GM06990 (cell line): ENCODE measurements around the gene ENO1.
A peak's percentile ranks its signal among the peaks of the same experiment; 100 is the strongest.
"Not testable (repeated sequence)": the region's sequence is repeated elsewhere in the genome, so short reads cannot be mapped to it uniquely, and the experiment has no call there.

Experiments
- DNase-seq: peaks from one replicate; pipeline ENCODE4 v3.0.0-alpha.2; 2011; ENCODE audit not compliant: insufficient read length; ENCODE audit errors: extremely low read depth
- H3K27me3 ChIP-seq: replicated peaks from 2 replicates; pipeline ENCODE4 v1.6.0; 2011; ENCODE audit warnings: low read length; ENCODE audit not compliant: control insufficient read depth, insufficient read depth
- H3K36me3 ChIP-seq: 2 replicates; pipeline ENCODE4 v1.5.1; 2011; ENCODE audit warnings: low read length; ENCODE audit not compliant: control insufficient read depth, insufficient read depth
- H3K4me3 ChIP-seq: replicated peaks from 2 replicates; pipeline ENCODE4 v1.5.1; 2011; ENCODE audit warnings: low read depth, mild to moderate bottlenecking, control low read depth, low read length
- TF ChIP-seq, protein P1 (sequence below): IDR thresholded peaks from 2 replicates; pipeline ENCODE4 v1.5.1; 2011; ENCODE audit warnings: low read length, control low read depth, mild to moderate bottlenecking, inconsistent platforms; ENCODE audit not compliant: insufficient read depth, poor library complexity, severe bottlenecking

ENO1 gene

DNA sequence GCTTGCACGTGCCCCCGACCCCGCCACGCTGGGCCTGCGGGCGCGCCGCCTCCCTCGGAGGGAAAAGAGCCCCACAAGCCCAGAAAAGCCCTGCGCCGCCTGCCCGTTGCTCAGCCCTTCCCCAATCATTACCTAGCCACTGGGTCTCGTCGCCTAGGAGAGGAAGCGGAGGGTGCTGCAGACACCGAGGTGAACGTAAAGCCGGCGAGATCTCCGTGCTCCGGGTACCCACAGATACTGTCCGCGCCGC is at the start of gene ENO1:
ENO1 (minus strand) TSS at position 239 of the 250 bp plus-strand sequence. CDS start 3,778 bp downstream, outside the sequence.
- Histone ChIP-seq H3K27me3 (no peaks in the 10 kb centered on the region), H3K36me3 (peaks cover 11% of the 10 kb centered on the region), H3K4me3 (peak within 1 kb of the TSS; percentile 99)
- DNase-seq, result no peak
- TF ChIP-seq, protein P1, sequence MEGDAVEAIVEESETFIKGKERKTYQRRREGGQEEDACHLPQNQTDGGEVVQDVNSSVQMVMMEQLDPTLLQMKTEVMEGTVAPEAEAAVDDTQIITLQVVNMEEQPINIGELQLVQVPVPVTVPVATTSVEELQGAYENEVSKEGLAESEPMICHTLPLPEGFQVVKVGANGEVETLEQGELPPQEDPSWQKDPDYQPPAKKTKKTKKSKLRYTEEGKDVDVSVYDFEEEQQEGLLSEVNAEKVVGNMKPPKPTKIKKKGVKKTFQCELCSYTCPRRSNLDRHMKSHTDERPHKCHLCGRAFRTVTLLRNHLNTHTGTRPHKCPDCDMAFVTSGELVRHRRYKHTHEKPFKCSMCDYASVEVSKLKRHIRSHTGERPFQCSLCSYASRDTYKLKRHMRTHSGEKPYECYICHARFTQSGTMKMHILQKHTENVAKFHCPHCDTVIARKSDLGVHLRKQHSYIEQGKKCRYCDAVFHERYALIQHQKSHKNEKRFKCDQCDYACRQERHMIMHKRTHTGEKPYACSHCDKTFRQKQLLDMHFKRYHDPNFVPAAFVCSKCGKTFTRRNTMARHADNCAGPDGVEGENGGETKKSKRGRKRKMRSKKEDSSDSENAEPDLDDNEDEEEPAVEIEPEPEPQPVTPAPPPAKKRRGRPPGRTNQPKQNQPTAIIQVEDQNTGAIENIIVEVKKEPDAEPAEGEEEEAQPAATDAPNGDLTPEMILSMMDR, result no peak

DNA sequence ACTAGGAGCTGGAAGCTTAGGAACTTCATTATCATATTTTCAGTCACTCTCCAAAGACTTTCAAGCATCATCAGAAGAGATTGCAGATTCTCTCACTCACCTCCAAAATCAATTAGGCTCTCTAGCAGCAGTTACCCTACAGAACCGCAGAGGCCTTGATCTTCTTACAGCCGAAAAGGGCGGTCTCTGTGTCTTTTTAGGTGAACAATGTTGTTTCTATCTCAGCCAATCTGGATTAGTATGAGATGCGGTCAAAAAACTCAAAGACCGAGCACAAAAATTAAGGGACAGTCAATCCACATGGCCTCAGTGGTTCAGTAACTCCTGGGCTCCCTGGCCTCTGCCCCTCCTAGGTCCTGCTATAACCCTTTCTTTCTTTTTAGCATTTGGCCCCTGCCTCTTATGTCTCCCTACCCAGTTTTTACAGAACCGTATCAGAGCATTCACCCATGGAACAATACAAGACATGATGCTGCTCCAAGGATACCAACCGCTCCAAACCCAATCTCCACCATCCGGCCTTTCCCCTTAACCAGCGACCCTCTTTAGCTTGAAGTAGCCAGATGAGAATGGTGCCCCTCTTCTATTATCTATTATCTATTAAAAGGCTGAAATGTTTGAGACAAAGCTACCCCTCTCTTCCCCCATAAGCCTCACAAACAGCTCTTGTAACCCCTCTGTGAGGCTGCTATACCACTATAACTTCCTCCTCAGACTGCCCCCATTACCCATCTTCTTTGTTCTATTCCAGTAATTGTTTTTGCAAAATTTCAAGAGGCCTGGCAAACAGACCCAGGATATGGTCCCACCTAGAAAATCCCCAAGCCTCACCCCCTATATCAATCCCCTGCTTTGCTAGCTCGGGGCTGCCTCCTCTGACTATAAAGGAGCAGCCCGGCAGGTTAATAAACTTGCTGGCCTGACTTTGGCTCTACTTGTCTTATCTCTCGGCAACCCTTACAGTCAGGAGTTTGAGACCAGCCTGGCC is 48.5 kb upstream of the ENO1 start:
- no peak overlapping the region for H3K4me3 ChIP-seq
- no peaks in the 10 kb centered on the region; the same call in none of the 2 replicates for H3K27me3 ChIP-seq
- TF ChIP-seq, protein P1, result no peak
- DNase-seq, result no peak
- H3K36me3 ChIP-seq, result no peaks in the 10 kb centered on the region

DNA sequence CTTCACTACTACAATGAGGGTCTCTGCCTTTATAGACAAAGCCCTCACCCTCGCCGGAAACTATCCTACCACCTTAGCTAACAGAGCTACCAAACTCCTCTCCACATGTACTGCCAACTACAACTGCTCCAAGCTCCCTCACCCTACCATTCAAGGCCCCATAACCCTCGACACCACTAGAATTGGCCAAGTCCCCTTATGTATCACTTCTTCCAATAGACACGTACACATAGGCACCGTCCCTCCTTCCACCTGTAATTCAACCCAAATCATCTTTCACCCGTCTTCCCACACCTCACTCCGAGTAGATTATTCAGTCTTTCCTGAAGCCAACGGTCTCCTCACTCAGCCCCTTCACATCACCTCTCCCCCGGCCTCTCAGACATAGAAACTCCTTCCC is 47.5 kb upstream of the ENO1 start:
- no peak for DNase-seq
- Histone ChIP-seq H3K4me3 (no peak overlapping the region), H3K27me3 (no peaks in the 10 kb centered on the region; the same call in none of the 2 replicates), H3K36me3 (no peaks in the 10 kb centered on the region)
- TF ChIP-seq, protein P1, result no peak

DNA sequence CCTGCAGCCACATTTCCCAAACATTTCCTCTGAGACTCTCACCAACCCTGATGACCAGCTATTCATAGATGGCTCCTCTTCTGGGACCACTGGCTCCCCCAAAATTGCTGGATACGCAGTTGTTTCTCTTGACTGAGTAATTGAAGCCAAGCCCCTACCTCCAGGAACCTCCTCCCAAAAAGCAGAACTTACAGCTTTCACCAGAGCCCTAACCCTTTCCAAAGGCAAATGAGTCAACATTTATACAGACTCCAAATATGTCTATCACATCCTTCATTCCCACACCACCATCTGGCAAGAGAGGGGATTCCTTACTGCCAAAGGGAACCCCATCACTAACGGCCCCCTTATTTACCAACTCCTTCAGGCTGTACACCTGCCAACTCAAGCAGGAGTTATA is 46.9 kb upstream of the ENO1 start:
- DNase-seq, result no peak
- H3K27me3 ChIP-seq, result no peaks in the 10 kb centered on the region; the same call in none of the 2 replicates
- no peaks in the 10 kb centered on the region for H3K36me3 ChIP-seq
- H3K4me3 ChIP-seq, result no peak overlapping the region
- TF ChIP-seq, protein P1, result no peak

DNA sequence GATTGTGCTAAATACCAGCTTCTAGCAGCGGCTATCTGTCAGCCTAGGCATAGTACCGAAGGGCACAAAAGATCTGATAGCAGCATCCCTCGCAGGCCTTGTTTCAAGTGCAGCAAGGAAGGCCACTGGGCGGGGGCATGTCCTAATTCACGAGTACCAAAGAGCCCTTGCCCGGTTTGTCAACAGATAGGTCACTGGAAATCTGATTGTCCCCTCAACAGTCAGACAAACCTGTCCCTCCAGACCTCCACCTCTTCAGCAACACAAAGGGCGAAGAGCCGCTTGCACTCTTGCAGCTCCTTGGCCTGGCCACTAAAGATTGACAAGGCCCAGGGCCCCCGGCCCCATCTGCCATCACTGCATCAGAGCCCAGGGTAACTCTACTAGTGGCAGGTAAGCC is 44.5 kb upstream of the ENO1 start:
- TF ChIP-seq, protein P1, result no peak

DNA sequence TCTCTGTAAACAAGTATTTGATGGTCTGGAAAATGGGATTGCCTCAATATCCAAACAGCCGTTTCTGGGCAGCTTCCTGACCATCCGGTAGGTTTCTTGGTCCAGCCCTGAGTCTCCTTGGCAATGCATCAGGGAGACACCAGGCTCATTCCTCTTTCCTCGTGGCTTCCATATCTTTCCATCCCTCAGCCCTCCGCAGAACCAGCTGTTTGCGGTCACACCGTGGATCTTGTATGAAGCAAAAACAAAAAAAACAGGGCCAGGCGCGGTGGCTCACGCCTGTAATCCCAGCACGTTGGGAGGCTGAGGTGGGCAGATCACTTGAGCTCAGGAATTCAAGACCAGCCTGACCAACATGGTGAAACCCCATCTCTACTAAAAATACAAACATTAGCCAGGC is 39.0 kb upstream of the ENO1 start:
- H3K27me3 ChIP-seq, H3K36me3 ChIP-seq, DNase-seq, H3K4me3 ChIP-seq: not testable (repeated sequence)

More for the DNA sequence above, 44.5 kb upstream of the ENO1 start:
- Histone ChIP-seq H3K36me3 (no peaks in the 10 kb centered on the region), H3K4me3 (no peak overlapping the region), H3K27me3 (no peaks in the 10 kb centered on the region; the same call in none of the 2 replicates)
- DNase-seq, result no peak
